DLD1 (cell line): ENCODE measurements around the gene RNF180.
"Not testable (repeated sequence)": the region's sequence is repeated elsewhere in the genome, so short reads cannot be mapped to it uniquely, and the experiment has no call there.

ENCODE experiments used
- in situ Hi-C: cut with HindIII; loops from 2 replicates; pipeline ENCODE4 v1.10.0; 2017; ENCODE audit warnings: low sequenced_read_pairs

RNF180 gene

DNA sequence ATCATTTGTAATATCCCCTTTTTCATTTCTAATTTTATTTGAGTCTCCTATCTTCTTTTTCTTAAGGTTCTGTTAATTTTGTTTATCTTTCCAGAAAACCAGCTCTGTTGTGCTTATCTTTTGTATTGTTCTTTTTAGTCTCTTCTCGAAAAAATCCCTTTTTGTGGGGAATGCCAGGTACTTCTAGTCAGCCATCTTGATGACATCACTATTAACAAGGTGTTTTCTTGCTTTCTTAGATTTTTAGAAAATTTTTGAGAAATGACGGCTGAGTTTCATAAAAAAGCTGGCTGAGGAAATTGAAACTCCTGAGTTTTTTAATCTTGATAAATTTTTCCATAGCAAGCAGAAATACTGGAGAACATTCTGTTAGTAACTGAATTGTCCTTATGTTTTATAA, 10.7 kb downstream of the RNF180 start:
- in situ Hi-C loops, result no loop called here

DNA sequence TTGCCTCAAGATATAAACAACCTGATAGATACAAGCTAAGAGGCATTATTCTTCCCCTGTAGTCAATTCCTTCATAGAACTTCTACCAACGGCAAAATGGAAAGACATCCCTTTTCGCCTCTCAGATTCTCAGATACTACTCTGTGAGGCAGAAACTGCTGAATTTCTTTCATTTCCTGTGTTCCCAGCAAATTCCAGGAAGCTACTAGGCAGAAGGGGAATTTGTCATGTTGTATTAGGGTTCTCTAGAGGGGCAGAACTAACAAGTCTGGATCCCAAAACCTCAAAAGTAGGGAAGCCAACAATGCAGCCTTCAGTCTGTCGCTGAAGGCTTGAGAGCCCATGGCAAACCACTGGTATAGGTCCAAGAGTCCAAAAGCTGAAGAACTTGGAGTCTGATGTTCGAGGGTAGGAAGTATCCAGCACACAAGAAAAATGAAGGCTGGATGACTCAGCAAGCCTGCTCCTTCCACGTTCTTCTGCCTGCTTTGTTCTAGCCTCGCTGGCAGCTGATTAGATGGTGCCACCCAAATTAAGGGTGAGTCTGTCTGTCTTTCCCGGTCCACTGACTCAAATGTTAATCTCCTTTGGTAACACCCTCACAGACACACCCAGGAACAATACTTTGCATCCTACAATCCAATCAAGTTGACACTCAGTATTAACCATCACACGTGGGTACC, 15.2 kb downstream of the RNF180 start:
- in situ Hi-C loops, result no loop called here

DNA sequence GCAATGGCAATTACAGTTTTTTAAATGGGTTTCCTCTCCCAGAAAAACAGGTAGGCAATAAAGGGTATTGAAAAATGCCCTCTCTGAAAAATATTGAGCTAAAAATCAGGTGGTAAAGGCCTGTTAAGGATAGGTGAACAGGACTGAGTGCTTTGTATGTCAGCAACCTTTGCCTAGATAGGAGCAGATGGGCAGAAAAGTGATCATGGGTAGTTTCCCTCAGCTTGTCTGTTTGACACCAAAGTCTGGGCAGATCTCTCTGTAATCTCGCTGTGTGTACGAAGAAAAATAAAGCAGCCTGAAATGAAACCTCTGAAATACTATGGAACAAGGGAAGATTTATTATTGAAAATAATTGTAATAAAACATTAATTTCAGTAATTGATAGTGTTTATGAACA, 15.8 kb downstream of the RNF180 start:
- in situ Hi-C loops, result no loop called here

DNA sequence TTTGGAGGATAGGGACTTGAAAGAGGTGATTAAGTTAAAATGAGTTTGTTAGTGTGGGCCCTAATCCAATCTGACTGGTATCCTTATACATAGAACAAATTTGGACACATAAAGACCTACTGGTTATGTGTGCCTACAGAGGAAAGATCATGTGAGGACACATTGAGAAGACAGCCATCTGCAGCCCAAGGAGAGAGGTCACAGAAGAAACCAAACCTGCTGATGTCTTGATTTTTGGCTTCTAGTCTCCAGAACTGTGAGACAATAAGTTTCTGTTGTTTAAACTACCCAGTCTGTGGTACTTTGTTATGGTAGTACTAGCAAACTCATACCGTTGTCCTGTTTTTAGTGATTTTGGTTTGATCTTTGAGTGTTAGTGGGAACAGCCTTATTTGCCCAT, 18.3 kb downstream of the RNF180 start:
- in situ Hi-C loops, result no loop called here

DNA sequence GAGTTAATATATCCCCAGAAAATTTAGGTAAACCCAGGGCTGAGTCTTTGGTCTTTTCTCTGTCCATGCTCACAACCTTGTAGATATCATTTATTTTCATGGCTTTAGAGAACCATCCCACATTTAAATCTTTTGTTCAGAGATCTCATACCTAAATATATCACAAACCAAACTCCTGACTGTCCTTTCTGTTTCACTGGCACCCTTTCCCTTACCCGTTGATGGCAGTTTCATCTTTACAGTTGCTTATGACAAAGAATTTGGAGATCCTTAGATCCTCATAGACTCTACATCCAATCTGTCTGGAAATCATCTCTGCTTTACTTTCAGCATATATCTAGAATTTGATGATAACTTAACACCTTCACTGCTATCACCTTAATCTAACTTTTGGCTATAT, 19.2 kb downstream of the RNF180 start:
- in situ Hi-C loops, result no loop called here

DNA sequence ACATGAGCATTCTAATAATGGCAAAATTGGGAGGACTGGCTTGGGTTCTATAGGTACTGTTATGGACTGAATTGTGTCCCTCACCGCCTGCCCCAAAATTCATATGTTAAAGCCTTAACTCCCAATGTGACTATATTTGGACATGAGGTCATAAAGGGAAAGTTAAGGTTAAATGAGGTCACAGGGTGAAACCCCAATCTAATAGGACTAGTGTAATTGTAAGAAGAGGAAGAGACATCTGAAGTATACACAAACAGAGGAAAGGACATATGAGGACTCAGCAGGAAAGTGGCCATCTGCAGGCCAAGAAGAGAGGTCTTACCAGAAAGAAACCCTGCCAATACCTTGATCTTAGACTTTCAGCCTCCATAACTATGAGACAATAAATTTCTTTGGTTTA, 23.1 kb downstream of the RNF180 start:
- in situ Hi-C loops, result no loop called here

DNA sequence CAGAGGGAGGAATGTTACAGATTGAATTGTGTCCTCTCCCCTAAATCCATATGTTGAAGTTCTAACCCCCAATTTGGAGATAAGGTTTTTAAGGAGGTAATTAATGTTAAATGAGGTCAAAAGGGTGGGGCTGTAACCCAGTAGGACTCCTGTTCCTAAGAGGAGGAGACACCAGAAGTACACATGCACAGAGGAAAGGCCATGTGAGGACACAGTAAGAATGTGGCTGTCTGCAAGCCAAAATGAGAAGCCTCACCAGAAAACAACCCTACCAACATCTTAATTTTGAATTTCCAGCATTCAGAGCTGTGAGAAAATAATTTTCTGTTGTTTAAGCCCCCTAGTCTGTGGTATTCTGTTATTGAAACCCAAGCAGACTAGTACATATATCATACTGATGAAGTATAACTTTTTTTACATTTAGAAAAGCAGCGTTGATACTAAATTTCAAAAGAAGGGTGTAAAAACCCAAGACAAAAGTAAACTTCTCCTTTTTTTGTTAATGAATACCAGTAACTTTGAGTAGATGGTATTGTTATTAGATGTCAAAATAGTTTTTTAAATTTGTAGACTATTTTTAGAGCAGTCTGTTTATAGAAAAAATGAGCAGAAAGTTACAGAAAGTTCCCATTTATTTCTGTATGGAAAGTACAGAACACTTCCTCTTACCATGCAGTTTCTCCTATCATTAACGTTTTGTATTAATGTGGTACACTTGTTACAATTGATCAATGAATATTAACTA, 25.1 kb downstream of the RNF180 start:
- in situ Hi-C loops, result no loop called here

DNA sequence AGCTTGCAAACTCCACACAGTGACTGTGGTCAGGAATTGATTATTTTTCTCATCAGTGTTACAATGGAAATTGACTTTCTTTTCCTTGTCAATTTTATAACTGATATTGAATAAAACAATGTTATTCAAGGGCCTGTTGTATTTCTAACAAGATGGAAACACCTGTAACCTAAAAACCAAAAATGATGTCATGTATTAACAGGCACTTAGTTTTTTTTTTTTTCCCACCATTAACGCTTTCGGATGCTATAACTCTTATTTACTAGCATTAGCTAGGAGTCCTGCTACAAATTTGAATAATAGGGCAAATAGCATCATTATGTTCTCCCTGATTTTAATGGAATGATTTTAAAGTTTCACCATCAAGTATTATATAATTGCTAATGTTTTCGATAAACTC, 30.3 kb downstream of the RNF180 start:
- in situ Hi-C loops, result no loop called here

DNA sequence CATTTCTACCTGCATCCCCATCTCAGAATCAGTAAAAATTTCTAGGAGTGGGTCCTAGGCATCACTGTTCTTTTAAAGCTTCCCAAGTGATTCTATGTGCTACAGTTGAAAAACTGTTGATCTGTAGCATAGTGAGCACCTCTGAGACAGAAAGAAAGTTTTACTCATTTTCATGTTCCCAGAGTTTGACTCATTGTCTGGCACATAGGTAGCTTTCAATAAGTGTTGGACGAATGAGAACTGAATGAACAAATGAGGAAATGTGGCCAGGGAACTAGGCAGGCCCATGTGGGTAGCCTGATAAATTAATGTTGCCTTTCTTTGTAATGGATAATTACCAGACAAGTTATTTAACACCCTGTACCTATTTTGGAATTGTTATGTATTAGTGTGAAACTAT, 33.8 kb downstream of the RNF180 start:
- in situ Hi-C loops, result no loop called here

DNA sequence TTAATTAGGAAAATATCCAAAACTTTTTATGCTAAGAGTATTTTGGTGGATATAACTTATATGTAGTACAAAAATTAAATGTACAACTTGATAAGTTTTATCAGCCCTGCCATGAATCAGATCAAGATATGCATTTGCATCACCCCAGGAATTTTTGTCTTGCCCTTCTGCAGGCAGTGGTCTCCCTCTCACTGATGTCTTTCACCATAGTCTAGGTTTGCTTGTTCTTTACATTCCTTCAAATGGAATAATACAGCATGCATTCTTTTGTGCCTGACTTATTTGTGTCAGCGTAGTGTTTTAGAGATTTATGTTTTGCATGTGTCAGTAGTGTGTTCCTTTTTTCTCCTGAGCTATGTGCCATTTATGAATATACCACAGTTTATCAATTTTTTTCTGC, 36.4 kb downstream of the RNF180 start:
- in situ Hi-C loops, result no loop called here

DNA sequence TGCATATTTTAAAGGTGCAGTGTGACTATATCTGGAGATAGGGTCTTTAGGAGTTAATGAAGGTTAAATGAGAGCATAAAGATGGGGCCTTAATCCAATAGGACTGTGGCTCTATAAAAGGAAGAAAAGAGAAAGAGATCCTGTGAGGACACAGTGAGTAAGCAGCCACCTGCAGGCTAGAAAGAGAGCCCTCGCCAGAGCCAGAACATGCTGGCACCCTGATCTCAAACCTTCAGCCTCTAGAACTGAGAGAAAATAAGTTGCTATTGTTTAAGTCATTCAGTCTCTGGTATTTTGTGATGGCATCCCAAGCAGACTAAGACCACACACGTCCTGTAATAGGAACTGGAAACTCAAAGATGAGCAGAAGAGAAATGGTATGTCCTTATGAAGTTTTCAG, 41.0 kb downstream of the RNF180 start:
- in situ Hi-C loops, result no loop called here

DNA sequence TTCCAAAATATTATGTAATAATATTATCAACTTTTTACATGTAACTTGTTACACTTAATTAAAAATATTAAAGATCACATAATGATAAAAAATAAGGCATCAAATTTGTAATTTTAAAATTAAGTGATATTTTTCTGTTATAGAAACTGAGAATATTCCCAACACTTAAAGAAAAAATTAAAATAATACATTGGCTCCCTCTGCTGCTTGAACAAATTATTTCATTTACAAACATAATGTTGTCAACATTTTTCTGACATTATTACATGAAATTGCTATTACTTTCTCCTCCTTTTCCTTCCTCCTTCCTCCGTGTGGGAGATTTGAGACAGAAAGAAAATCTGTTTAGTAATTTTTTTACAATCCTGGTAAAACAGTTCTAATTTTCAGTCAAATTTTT, 42.3 kb downstream of the RNF180 start:
- in situ Hi-C loops, result no loop called here

DNA sequence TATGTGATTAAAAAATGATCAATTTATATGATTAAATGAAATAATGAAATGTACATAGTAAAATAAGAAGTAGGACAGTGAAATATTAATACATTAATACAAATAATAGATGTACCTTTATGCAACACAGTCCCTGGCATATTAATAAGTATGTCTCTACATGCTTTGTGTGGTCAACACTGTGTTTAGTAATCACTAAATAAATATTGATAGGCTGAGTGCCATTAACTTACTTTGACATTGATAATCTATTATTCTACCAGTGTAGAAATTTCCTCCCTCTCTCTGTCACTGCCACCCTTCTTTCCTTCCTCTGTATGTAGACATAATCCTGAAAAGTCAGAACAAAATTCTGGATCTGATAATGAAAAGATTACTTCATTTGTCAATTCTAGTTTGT, 43.7 kb downstream of the RNF180 start:
- in situ Hi-C loops, result no loop called here

DNA sequence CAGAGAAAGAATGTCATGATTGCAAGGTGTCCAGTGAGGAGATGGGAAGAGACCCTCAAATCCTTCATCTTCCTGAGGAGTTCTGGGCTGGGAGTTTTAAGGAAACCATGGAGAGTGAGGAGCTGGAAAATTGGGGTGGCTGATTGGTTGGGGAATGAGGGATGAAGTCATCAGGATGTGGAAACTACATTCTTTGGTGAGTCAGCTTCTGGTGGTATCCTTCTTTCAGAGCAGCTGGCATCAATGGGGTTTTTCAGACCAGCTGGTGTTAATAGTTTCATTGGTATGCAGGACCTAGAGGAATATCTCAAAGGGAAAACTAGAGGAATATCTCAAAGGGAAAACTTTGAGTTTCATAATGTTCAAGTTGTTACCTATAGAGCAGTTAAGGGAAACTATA, 45.2 kb downstream of the RNF180 start:
- in situ Hi-C loops, result no loop called here

DNA sequence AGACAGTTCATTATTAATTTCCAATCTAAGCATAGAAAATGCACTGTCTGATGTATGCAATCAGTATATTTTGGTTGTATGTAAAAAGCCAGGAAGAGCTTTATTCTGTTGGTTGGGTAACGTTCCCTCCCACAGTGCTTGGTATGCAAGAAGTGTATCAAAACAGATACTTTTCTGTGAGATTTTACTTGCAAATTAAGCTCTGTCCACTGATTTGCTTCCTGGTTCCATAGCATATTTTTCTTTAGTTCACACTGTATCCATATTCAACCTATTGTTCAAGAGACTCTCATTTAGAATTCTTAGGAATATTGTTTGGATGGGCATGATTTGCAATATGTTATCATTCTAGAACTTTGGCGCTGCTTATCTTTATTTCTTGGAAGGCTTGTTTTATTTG, 47.4 kb downstream of the RNF180 start:
- in situ Hi-C loops, result no loop called here

DNA sequence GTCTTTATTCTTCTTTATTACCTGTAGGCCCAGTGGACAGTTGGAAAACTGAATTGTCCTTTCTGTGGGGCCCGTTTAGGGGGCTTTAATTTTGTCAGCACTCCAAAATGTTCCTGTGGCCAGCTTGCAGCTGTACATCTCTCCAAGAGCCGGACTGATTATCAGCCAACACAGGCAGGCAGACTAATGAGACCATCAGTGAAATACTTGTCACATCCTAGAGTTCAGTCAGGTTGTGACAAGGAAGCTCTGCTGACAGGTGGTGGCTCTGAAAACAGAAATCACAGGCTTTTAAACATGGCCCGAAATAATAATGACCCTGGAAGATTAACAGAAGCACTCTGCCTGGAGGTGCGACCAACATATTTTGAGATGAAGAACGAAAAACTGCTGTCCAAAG, 47.9 kb downstream of the RNF180 start:
- in situ Hi-C loops, result no loop called here

DNA sequence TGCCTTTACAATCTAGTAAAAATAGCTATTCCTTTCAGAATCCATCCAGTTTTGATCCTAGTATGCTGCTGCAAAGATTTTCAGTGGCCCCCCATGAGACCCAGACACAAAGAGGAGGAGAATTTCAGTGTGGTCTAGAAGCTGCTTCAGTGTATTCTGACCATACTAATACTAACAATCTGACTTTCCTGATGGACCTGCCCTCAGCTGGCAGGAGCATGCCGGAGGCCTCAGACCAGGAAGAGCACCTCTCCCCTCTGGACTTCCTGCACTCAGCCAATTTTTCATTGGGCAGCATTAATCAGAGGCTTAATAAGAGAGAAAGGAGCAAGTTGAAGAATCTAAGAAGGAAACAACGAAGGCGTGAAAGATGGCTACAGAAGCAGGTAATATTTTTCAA, 48.5 kb downstream of the RNF180 start:
- in situ Hi-C loops, result no loop called here

DNA sequence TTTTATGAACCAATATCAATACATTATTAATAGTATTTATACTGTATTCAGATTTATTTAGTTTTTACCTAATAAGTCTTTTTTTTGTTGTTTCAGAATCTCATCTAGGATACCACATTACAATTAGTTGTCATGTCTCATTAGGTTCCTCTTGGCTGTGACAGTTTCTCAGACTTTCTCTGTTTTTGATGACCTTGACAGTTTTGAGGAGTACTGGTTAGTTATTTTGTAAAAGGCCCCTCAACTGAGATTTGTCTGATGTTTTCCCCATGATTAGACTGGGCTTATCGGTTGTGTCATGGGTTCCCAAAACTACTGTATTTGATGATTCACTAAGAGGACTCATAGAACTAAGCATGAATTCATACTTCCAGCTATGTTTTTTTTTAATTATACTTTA, 56.3 kb downstream of the RNF180 start:
- in situ Hi-C loops, result no loop called here

DNA sequence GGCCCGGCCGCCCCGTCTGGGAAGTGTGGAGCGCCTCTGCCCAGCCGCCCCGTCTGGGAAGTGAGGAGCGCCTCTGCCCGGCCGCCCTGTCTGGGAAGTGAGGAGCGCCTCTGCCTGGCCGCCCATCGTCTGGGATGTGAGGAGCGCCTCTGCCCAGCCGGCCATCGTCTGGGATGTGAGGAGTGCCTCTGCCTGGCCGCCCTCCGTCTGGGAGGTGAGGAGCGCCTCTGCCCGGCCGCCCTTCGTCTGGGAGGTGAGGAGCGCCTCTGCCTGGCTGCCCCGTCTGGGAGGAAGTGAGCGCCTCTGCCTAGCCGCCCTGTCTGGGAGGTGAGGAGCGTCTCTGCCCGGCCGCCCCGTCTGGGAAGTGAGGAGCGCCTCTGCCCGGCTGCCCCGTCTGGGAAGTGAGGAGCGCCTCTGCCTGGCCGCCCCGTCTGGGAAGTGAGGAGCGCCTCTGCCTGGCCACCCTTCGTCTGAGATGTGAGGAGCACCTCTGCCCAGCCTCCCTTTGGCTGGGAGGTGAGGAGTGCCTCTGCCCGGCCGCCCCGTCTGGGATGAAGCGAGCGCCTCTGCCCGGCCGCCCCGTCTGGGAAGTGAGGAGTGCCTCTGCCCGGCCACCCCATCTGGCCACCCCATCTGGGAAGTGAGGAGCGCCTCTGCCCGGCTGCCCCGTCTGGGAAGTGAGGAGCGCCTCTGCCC, 59.8 kb downstream of the RNF180 start:
- in situ Hi-C loops, result not testable (repeated sequence)

DNA sequence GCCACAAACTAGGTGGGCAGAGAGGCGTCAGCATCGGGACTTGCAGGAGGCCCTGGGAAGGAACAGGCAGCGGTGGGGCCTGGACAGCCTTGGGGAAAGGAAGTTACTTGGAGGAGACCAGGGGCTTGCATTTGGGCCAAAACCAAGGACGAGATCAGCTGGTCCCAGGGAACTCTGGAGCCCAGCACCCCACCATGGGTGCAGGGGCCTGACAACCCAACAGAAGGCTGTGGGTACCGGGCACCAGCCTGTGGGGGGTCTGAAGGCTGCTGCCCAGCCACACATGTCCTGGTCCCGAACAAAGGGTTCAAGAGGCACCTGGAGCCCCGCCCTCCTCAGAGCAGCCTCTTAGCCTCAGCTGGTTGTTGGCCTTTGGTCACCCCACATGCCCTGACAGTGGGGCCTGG, 61.5 kb downstream of the RNF180 start:
- in situ Hi-C loops, result not testable (repeated sequence)

DNA sequence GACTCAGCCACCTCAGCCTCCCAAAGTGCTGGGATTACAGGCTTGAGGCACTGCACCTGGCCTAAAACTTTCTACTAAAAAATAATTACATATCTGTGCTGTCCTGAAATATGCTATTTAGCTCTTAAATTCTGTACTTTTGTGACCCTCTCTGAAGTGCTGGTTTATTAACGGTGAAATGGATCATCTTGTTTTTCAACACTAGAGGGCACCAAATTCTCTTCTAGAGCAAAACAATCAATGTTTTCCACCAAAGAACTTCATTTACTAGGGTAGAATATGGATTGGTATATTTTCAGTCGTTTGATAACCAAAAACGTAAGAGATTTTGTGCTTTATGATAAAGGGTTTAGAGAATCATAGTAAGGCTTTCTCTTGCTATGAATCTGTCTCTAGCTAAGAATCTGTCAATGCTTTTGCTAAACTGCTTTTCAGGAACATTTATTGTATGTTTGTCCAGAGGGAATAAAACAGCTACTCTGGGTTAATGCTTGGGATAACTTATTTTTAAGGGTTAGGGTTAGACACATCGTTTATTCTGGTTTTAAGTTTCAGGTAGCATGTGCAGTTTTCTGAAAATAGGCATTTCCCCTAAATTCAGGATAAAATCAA, 63.6 kb downstream of the RNF180 start:
- in situ Hi-C loops, result no loop called here

DNA sequence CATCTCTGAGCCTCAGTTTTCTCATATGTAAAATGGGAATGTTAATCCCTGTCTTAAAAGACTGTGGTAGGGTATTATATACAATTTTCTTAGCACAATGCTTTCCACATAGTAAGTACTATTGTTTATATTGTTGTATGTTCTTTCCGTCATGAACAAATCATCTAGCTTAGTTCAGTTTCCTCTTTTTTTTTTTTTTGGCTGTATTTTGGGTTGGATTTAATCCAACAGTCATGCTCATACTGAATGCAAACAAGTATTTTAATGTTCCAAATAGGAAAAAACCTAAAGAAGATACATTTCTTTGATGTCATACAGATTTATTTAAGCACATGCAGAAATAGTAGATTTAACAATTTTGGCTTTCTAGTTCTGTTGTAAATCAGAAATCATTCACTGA, 95.1 kb downstream of the RNF180 start:
- in situ Hi-C loops, result no loop called here
